Medulla oblongata (tissue), 1 donor: ENCODE results near the gene TULP4.
"Not testable (repeated sequence)": the region's sequence is repeated elsewhere in the genome, so short reads cannot be mapped to it uniquely, and the experiment has no call there.

ENCODE experiments used
- DNase-seq: peaks from one replicate; pipeline ENCODE4 v3.0.0-alpha.2; 2015; ENCODE audit errors: extremely low spot score

The TULP4 gene

GRCh38 chr6:158500016-158500735 is 187.9 kb downstream of the TULP4 start:
- DNase-seq, result no peak

- peak; percentile 22 for DNase-seq
These were observed 189.3 kb downstream of the TULP4 start for GRCh38 chr6:158501360-158502262.

- no peak for DNase-seq
These were observed 190.1 kb downstream of the TULP4 start for GRCh38 chr6:158502263-158502950.

GRCh38 chr6:158503222-158503621 is 191.0 kb downstream of the TULP4 start:
- DNase-seq, result no peak

- no peak for DNase-seq
These were observed 191.6 kb downstream of the TULP4 start for GRCh38 chr6:158503846-158504245.

- no peak for DNase-seq
These were observed 192.9 kb downstream of the TULP4 start for GRCh38 chr6:158505194-158505593.

- DNase-seq, result no peak
These were observed 194.3 kb downstream of the TULP4 start for GRCh38 chr6:158506601-158507000.

GRCh38 chr6:158507174-158507573 is 194.9 kb downstream of the TULP4 start:
- no peak for DNase-seq

- DNase-seq, result no peak
These were observed 196.2 kb downstream of the TULP4 start for GRCh38 chr6:158508450-158508849.

GRCh38 chr6:158509465-158509864 is 197.2 kb downstream of the TULP4 start:
- DNase-seq, result no peak

- no peak for DNase-seq
These were observed 200.5 kb downstream of the TULP4 start for GRCh38 chr6:158512809-158513208.

- no peak for DNase-seq
These were observed 201.9 kb downstream of the TULP4 start for GRCh38 chr6:158514176-158514575.

- no peak for DNase-seq
These were observed 202.7 kb downstream of the TULP4 start for GRCh38 chr6:158514991-158515390.

GRCh38 chr6:158516098-158516497 is 203.8 kb downstream of the TULP4 start:
- DNase-seq, result no peak

GRCh38 chr6:158517038-158517437 is 204.8 kb downstream of the TULP4 start:
- DNase-seq, result no peak

GRCh38 chr6:158517581-158517980 is 205.3 kb downstream of the TULP4 start:
- DNase-seq, result no peak

- peak; percentile 85 for DNase-seq
These were observed 206.2 kb downstream of the TULP4 start for GRCh38 chr6:158518191-158519127.

- no peak for DNase-seq
These were observed 207.0 kb downstream of the TULP4 start for GRCh38 chr6:158519300-158519699.

GRCh38 chr6:158519761-158520160 is 207.5 kb downstream of the TULP4 start:
- DNase-seq, result no peak

GRCh38 chr6:158520975-158521374 is 208.7 kb downstream of the TULP4 start:
- not testable (repeated sequence) for DNase-seq

GRCh38 chr6:158521759-158522158 is 209.5 kb downstream of the TULP4 start:
- DNase-seq, result no peak
